Nephron progenitor cell (in vitro differentiated cells): ENCODE results near the gene TNNT2.

Source experiments
- DNase-seq: peaks from one replicate; pipeline ENCODE4 v3.0.0; 2021
- H3K27ac Mint-ChIP-seq: 2 replicates; pipeline ENCODE4 v1.8.0; 2021; ENCODE audit warnings: mild to moderate bottlenecking, moderate library complexity, mixed read lengths
- H3K27me3 Mint-ChIP-seq: 2 replicates; pipeline ENCODE4 v1.8.0; 2021; ENCODE audit warnings: mild to moderate bottlenecking, low read depth, mixed read lengths; ENCODE audit not compliant: poor library complexity
- H3K36me3 Mint-ChIP-seq: 2 replicates; pipeline ENCODE4 v1.8.0; 2021; ENCODE audit warnings: low read depth, mixed read lengths
- H3K4me1 Mint-ChIP-seq: 2 replicates; pipeline ENCODE4 v1.8.0; 2021; ENCODE audit warnings: mixed read lengths
- H3K4me3 Mint-ChIP-seq: 2 replicates; pipeline ENCODE4 v1.8.0; 2021; ENCODE audit warnings: mild to moderate bottlenecking, moderate library complexity, mixed read lengths
- H3K9me3 Mint-ChIP-seq: 2 replicates; pipeline ENCODE4 v1.8.0; 2021; ENCODE audit warnings: mild to moderate bottlenecking, moderate library complexity, mixed read lengths
- TF ChIP-seq, protein P1 (sequence below): fragments of 200-600 bp; sonication (generic); IDR thresholded peaks from 2 replicates; pipeline ENCODE4 v1.5.0; 2021; ENCODE audit warnings: antibody characterized with exemption

The TNNT2 gene

DNA sequence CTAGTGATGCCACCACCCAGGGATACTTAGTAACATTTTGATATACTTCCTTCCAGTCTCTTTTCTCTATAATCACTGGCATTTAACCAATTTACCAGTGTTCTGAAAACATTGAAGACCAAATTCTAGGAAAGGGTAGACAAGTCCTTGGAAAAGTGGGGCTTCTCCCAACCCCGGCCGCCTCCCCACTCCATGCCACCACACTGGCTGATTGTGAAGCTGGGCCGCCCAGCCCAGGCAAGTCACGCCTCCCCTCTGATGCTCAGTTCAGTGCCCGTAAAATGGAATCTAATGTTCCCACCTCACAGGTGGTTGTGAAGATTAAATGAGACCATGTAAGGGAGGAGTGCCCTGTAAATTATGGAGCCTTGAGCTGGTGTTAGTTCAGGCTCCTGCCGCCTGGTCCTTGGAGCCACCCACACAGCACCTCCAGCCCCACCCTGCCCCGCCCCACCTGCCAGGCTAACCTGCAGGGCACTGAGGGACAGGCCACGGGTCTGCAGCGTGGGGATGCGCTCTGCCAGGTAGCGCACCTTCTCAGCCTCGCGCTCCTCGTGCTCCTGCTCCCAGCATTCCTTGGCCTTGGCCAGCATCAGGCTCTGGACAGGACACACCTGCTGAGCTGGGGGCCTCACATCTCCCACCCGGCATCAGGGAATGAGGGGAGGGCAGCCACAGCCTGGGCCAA, 36.7 kb upstream of the TNNT2 start:
- Mint-ChIP-seq H3K9me3 (no peaks in the 10 kb centered on the region), H3K36me3 (no peaks in the 10 kb centered on the region), H3K4me3 (no peak overlapping the region), H3K27me3 (peaks cover 22% of the 10 kb centered on the region), H3K4me1 (peaks cover 17% of the 10 kb centered on the region), H3K27ac (no peak overlapping the region)
- TF ChIP-seq, protein P1, sequence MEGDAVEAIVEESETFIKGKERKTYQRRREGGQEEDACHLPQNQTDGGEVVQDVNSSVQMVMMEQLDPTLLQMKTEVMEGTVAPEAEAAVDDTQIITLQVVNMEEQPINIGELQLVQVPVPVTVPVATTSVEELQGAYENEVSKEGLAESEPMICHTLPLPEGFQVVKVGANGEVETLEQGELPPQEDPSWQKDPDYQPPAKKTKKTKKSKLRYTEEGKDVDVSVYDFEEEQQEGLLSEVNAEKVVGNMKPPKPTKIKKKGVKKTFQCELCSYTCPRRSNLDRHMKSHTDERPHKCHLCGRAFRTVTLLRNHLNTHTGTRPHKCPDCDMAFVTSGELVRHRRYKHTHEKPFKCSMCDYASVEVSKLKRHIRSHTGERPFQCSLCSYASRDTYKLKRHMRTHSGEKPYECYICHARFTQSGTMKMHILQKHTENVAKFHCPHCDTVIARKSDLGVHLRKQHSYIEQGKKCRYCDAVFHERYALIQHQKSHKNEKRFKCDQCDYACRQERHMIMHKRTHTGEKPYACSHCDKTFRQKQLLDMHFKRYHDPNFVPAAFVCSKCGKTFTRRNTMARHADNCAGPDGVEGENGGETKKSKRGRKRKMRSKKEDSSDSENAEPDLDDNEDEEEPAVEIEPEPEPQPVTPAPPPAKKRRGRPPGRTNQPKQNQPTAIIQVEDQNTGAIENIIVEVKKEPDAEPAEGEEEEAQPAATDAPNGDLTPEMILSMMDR = no peak
- DNase-seq = no peak

DNA sequence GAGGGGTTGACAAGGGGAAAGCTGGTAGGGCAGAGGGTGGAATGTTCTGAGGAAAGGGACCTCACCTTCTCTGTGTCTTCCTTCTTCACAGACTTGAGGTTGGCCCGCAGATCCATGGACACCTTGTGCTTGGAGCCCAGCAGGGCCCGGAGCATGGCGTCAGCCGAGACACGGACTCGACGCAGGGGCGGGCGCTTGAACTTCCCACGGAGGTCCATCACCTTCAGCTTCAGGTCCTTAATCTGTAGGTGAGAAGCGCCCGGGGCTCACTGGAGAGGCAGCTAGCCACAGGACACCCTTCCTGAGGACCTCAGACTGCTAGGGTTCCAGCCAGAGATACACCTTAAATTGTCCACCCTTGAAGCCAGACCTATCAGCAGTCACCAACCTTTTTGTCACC, 33.8 kb upstream of the TNNT2 start:
- H3K4me1 Mint-ChIP-seq = peaks cover 17% of the 10 kb centered on the region
- H3K27ac Mint-ChIP-seq = no peak overlapping the region
- TF ChIP-seq, protein P1 = no peak
- H3K4me3 Mint-ChIP-seq = no peak overlapping the region
- H3K9me3 Mint-ChIP-seq = no peaks in the 10 kb centered on the region
- no peak for DNase-seq
- H3K27me3 Mint-ChIP-seq = peaks cover 20% of the 10 kb centered on the region
- no peaks in the 10 kb centered on the region for H3K36me3 Mint-ChIP-seq

DNA sequence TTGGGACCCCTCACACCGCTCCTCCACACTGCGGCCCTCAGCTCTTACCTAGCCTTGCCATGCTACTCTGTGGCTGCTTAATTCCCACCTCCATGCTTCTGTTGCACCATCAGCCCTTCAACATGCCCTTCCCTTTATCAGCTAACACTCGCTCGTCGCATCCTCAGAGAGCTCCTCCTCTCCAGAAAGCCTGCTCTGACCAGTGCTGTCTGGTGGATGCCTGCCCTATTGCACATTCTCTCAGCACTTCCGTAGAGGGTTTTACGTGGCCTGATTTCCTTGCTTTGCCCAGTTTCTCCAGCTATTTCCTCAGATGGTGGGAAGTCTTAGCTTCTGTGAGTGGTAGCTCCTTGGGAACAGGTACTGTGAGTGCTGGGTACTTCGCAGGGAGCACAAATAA, 32.0 kb upstream of the TNNT2 start:
- Mint-ChIP-seq H3K4me3 (no peak overlapping the region), H3K36me3 (no peaks in the 10 kb centered on the region)
- DNase-seq = no peak

DNA sequence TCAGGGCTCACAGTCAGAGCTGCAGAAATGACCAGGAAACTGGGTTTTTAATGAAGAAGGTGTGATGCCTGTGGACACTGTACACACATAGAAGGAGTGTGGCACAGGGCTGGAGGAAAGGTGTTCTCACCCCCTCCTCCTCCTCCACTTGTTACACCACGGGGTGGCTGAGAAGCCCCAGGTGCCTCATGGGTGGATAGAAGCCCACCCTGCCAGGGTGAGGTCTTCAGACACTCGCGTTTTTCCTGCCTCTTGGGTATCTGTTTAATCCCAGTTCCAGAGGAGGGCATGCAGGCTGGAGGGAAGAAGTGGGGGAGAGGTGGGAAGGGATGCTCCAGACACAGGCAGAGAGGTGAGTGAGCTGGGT, 31.3 kb upstream of the TNNT2 start:
- DNase-seq = no peak
- peaks cover 24% of the 10 kb centered on the region for H3K4me1 Mint-ChIP-seq
- H3K36me3 Mint-ChIP-seq = no peaks in the 10 kb centered on the region
- H3K9me3 Mint-ChIP-seq = no peaks in the 10 kb centered on the region
- TF ChIP-seq, protein P1 = no peak
- H3K27ac Mint-ChIP-seq = no peak overlapping the region
- peaks cover 26% of the 10 kb centered on the region for H3K27me3 Mint-ChIP-seq
- no peak overlapping the region for H3K4me3 Mint-ChIP-seq

More for the DNA sequence above, 32.0 kb upstream of the TNNT2 start:
- Mint-ChIP-seq H3K27me3 (peaks cover 26% of the 10 kb centered on the region), H3K27ac (no peak overlapping the region), H3K4me1 (peaks cover 24% of the 10 kb centered on the region), H3K9me3 (no peaks in the 10 kb centered on the region)
- TF ChIP-seq, protein P1 = no peak

DNA sequence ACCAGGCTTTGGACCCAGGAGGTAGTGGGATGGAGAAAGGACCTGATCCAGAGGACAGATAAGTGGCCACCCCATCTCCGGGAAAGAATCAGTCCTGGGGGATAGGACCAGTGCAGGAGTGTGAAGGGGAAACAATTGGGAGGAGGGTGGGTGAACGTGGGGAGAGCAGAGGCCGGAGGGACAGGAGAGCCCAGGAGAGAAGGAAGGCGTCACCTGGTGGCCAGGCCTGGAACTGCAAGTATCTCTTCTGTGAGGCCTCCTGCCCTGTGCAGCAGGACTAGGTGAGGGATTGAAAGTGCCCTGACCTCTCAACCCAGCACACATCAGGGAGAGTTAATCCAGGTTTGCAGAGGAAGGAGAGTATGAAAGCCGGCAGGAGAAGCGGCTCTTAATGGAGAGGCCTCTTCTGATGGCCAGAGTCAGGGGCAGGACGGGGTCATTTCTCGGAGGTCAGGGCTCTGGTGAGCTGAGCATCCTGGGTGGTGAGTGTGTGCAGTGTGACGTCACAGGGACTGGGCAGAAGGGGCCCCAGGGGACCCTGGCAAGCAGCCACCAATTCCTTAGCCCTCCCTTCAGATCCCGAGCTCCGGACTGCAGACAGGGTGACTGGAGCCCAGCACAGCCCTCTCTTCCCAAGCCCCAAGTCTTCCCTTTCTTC, 30.8 kb upstream of the TNNT2 start:
- no peak overlapping the region for H3K4me3 Mint-ChIP-seq
- peaks cover 24% of the 10 kb centered on the region for H3K4me1 Mint-ChIP-seq
- H3K9me3 Mint-ChIP-seq = no peaks in the 10 kb centered on the region
- TF ChIP-seq, protein P1 = peak; percentile 97
- H3K27ac Mint-ChIP-seq = no peak overlapping the region
- H3K27me3 Mint-ChIP-seq = peaks cover 25% of the 10 kb centered on the region
- peak; percentile 95 for DNase-seq
- no peaks in the 10 kb centered on the region for H3K36me3 Mint-ChIP-seq
